PC-3 (cell line): Measurements from ENCODE around the gene CLTCL1.

Experiments used
- CTCF ChIP-seq: fragments of 300-600 bp; sonication (generic); conservative IDR thresholded peaks from 2 replicates; pipeline ENCODE4 v1.5.1; 2017; ENCODE audit warnings: antibody characterized with exemption, low read depth, mild to moderate bottlenecking, low read length
- EZH2 ChIP-seq: fragments of 300-600 bp; sonication (generic); IDR thresholded peaks from one replicate; pipeline ENCODE4 v1.6.1; 2017; ENCODE audit warnings: antibody characterized with exemption, mild to moderate bottlenecking, low read length; ENCODE audit not compliant: unreplicated experiment
- EZH2phosphoT487 ChIP-seq: fragments of 300-600 bp; sonication (generic); IDR thresholded peaks from 2 replicates; pipeline ENCODE4 v1.6.1; 2018; ENCODE audit warnings: mild to moderate bottlenecking, antibody characterized with exemption, low read length, borderline replicate concordance

GRCh38 chr22:19223617-19224016, 67.9 kb downstream of the CLTCL1 start:
- TF ChIP-seq CTCF: no peak
- no peak for TF ChIP-seq EZH2
- no peak for TF ChIP-seq EZH2phosphoT487
